ENCODE results near the gene TRPM7.

TRPM7 gene

DNA sequence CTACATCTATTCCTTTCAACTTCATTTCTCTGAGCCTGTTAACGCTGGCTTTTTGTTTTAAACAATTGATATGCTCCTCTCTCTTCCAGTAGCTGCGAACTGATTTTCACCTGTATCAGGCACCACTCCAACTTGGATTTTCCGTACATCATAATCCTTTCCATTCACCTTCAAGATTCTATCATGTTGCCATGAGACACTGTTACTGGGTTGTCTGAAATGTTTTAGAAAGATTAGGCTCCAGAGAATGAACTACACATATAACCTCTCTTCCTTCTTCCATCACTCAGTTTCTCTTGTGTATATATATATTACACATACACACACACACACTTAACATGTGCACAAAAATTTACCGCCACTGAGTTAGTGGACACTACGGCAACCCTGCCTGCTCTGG is 140.0 kb downstream of the TRPM7 start, which contains the start of gene USP50:
TSS of gene USP50 (minus strand) at position 101 of the 400 bp plus-strand sequence. CDS start 141 bp downstream, outside the sequence.
- H3K4me3 ChIP-seq (ENCODE audit: low read length in 2 of 2) = no peak within 1 kb of the TSS
- no peak within 1 kb of the TSS for H3K9ac ChIP-seq (ENCODE audit: low read depth in 1 of 2, low read length in 2 of 2)
- H3K4me1 ChIP-seq (ENCODE audit: control insufficient read depth in 2 of 2, insufficient read depth in 2 of 2, low read length in 2 of 2) = no peaks in the 10 kb centered on the region
- no peaks in the 10 kb centered on the region for H3K27me3 ChIP-seq (ENCODE audit: control insufficient read depth in 2 of 2, insufficient read depth in 2 of 2, low read length in 2 of 2)
- H3K36me3 ChIP-seq (ENCODE audit: control insufficient read depth in 2 of 2, insufficient read depth in 2 of 2, low read length in 2 of 2) = no peaks in the 10 kb centered on the region
- no peak within 1 kb of the TSS for H3K27ac ChIP-seq (ENCODE audit: low read depth in 2 of 2, low read length in 2 of 2)
- no peaks in the 10 kb centered on the region for H3K9me3 ChIP-seq (ENCODE audit: control insufficient read depth in 2 of 2, low read length in 2 of 2)

DNA sequence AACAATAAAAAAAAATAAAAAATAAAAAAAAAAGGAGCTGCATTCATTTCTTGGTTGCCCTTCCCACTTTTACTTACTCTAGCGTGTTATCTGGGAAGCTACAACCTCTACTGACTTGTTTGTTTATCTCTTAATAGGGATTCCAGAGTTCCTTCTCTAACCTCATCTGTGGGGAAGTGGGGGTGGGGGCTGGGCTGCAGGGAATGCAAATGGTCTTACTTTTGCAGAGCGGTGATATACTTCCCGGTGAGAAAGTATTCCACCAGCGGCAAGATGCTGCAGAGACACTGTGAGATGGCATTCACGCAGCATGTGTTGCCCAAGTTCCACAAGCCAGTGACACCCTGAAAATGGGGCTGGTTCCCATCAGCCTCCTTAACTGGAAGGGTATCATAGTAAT is 142.2 kb downstream of the TRPM7 start:
- Histone ChIP-seq H3K4me3 (ENCODE audit: low read length in 2 of 2) (no peak overlapping the region), H3K27ac (ENCODE audit: low read depth in 2 of 2, low read length in 2 of 2) (no peak overlapping the region), H3K36me3 (ENCODE audit: control insufficient read depth in 2 of 2, insufficient read depth in 2 of 2, low read length in 2 of 2) (no peaks in the 10 kb centered on the region), H3K27me3 (ENCODE audit: control insufficient read depth in 2 of 2, insufficient read depth in 2 of 2, low read length in 2 of 2) (no peaks in the 10 kb centered on the region), H3K9ac (ENCODE audit: low read depth in 1 of 2, low read length in 2 of 2) (no peak overlapping the region), H3K4me1 (ENCODE audit: control insufficient read depth in 2 of 2, insufficient read depth in 2 of 2, low read length in 2 of 2) (no peaks in the 10 kb centered on the region), H3K9me3 (ENCODE audit: control insufficient read depth in 2 of 2, low read length in 2 of 2) (no peaks in the 10 kb centered on the region)

DNA sequence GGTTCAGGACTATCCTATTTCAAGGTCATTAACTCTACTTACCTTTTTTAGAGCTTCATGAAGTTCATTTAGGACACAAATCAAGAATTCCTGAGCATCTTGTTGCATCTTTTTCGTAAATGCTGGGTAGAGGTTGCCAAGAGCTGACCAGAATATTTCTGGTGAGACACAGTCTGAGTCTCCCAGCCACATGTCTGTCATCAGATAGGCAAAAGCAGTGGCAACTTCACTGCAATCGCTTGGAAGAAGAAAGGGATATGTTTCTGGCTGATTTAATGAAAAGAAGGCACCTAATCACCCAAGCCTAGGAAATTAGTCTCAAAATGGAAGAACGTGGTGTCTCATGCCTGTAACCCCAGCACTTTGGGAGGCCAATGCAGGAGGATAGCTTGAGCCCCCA is 143.0 kb downstream of the TRPM7 start:
- Histone ChIP-seq H3K36me3 (ENCODE audit: control insufficient read depth in 2 of 2, insufficient read depth in 2 of 2, low read length in 2 of 2) (no peaks in the 10 kb centered on the region), H3K9ac (ENCODE audit: low read depth in 1 of 2, low read length in 2 of 2) (no peak overlapping the region), H3K4me1 (ENCODE audit: control insufficient read depth in 2 of 2, insufficient read depth in 2 of 2, low read length in 2 of 2) (no peaks in the 10 kb centered on the region), H3K27ac (ENCODE audit: low read depth in 2 of 2, low read length in 2 of 2) (no peak overlapping the region), H3K9me3 (ENCODE audit: control insufficient read depth in 2 of 2, low read length in 2 of 2) (no peaks in the 10 kb centered on the region), H3K27me3 (ENCODE audit: control insufficient read depth in 2 of 2, insufficient read depth in 2 of 2, low read length in 2 of 2) (no peaks in the 10 kb centered on the region), H3K4me3 (ENCODE audit: low read length in 2 of 2) (no peak overlapping the region)

DNA sequence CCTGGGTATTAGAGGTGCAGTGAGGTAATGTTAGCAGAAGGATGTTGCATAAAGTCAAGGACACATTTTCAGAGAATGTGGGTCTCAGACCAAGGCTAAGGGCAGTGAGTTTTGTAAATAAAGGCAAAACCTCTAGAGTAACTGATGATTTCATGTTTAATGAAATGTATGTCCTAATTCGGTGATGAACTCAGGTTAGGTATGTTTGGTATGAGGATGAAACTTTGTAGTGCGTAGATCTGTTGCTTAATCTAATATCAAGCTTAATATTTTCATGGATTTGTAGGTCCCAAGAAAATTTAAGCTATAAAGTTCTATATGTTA is 143.7 kb downstream of the TRPM7 start:
- Histone ChIP-seq H3K9ac (ENCODE audit: low read depth in 1 of 2, low read length in 2 of 2) (no peak overlapping the region), H3K27ac (ENCODE audit: low read depth in 2 of 2, low read length in 2 of 2) (no peak overlapping the region), H3K36me3 (ENCODE audit: control insufficient read depth in 2 of 2, insufficient read depth in 2 of 2, low read length in 2 of 2) (no peaks in the 10 kb centered on the region), H3K4me3 (ENCODE audit: low read length in 2 of 2) (no peak overlapping the region), H3K4me1 (ENCODE audit: control insufficient read depth in 2 of 2, insufficient read depth in 2 of 2, low read length in 2 of 2) (no peaks in the 10 kb centered on the region), H3K27me3 (ENCODE audit: control insufficient read depth in 2 of 2, insufficient read depth in 2 of 2, low read length in 2 of 2) (no peaks in the 10 kb centered on the region), H3K9me3 (ENCODE audit: control insufficient read depth in 2 of 2, low read length in 2 of 2) (no peaks in the 10 kb centered on the region)

DNA sequence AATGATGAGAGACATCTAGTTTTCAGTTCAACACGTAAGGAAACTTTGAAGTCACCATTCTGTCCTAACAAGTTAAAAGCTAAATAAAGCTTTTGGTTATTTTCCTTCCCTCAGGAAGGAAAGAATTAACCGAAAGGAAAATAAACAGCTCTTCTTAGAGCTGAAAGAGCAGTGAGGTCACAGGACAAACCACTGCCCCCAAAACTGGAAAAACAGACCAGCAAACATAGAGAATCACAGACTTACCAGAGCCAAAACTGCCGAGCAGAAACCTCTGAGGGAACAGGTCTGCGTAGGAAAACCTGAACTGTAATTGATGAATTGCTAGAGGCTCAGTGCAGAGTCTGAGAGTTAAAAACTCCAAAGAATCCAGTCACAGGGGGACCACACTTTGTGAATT is 154.8 kb downstream of the TRPM7 start:
- Histone ChIP-seq H3K27me3 (ENCODE audit: control insufficient read depth in 2 of 2, insufficient read depth in 2 of 2, low read length in 2 of 2) (no peaks in the 10 kb centered on the region), H3K36me3 (ENCODE audit: control insufficient read depth in 2 of 2, insufficient read depth in 2 of 2, low read length in 2 of 2) (no peaks in the 10 kb centered on the region), H3K4me1 (ENCODE audit: control insufficient read depth in 2 of 2, insufficient read depth in 2 of 2, low read length in 2 of 2) (no peaks in the 10 kb centered on the region), H3K9me3 (ENCODE audit: control insufficient read depth in 2 of 2, low read length in 2 of 2) (no peaks in the 10 kb centered on the region), H3K9ac (ENCODE audit: low read depth in 1 of 2, low read length in 2 of 2) (no peak overlapping the region), H3K4me3 (ENCODE audit: low read length in 2 of 2) (no peak overlapping the region), H3K27ac (ENCODE audit: low read depth in 2 of 2, low read length in 2 of 2) (no peak overlapping the region)

DNA sequence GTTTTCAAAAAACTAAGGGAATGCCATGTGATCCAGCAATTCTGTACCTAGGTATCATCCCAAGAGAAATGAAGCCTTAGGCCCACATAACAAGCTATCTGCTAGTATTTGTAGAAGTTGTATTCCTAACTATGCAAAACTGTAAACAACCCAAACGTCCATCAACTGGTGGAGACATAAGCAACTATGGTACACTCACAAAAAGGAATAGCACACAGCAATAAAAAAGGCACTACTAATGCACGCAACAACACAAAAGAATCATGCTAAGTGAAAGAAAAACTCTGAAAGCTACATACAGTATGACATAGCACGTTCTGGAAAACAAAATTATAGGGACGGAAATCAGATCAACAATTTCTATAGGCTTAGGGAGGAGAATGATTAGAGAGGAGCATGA is 155.4 kb downstream of the TRPM7 start:
- H3K9me3 ChIP-seq (ENCODE audit: control insufficient read depth in 2 of 2, low read length in 2 of 2) = no peaks in the 10 kb centered on the region
- no peaks in the 10 kb centered on the region for H3K27me3 ChIP-seq (ENCODE audit: control insufficient read depth in 2 of 2, insufficient read depth in 2 of 2, low read length in 2 of 2)
- no peaks in the 10 kb centered on the region for H3K4me1 ChIP-seq (ENCODE audit: control insufficient read depth in 2 of 2, insufficient read depth in 2 of 2, low read length in 2 of 2)
- H3K27ac ChIP-seq (ENCODE audit: low read depth in 2 of 2, low read length in 2 of 2) = no peak overlapping the region
- no peak overlapping the region for H3K9ac ChIP-seq (ENCODE audit: low read depth in 1 of 2, low read length in 2 of 2)
- H3K4me3 ChIP-seq (ENCODE audit: low read length in 2 of 2) = no peak overlapping the region
- no peaks in the 10 kb centered on the region for H3K36me3 ChIP-seq (ENCODE audit: control insufficient read depth in 2 of 2, insufficient read depth in 2 of 2, low read length in 2 of 2)

DNA sequence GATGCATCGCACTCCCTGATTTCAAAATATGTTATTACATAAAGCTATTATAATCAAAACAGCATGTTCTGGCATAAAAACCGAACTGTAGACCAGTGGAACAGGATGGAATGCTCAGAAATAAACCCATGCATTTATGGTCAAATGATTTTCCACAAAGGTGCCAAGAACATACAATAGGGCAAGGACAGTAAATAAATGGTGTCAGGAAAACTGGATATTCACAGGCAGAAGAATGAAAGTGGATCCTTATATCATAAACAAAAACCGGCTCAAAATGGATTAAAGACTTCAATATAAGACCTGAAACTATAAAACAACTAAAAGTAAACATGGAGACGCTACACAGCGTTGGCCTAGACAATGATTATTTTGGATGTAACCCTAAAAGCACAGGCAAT is 162.7 kb downstream of the TRPM7 start:
- Histone ChIP-seq H3K9ac (ENCODE audit: low read depth in 1 of 2, low read length in 2 of 2) (no peak overlapping the region), H3K36me3 (ENCODE audit: control insufficient read depth in 2 of 2, insufficient read depth in 2 of 2, low read length in 2 of 2) (no peaks in the 10 kb centered on the region), H3K9me3 (ENCODE audit: control insufficient read depth in 2 of 2, low read length in 2 of 2) (no peaks in the 10 kb centered on the region), H3K27me3 (ENCODE audit: control insufficient read depth in 2 of 2, insufficient read depth in 2 of 2, low read length in 2 of 2) (no peaks in the 10 kb centered on the region), H3K4me3 (ENCODE audit: low read length in 2 of 2) (no peak overlapping the region), H3K4me1 (ENCODE audit: control insufficient read depth in 2 of 2, insufficient read depth in 2 of 2, low read length in 2 of 2) (no peaks in the 10 kb centered on the region), H3K27ac (ENCODE audit: low read depth in 2 of 2, low read length in 2 of 2) (no peak overlapping the region)

DNA sequence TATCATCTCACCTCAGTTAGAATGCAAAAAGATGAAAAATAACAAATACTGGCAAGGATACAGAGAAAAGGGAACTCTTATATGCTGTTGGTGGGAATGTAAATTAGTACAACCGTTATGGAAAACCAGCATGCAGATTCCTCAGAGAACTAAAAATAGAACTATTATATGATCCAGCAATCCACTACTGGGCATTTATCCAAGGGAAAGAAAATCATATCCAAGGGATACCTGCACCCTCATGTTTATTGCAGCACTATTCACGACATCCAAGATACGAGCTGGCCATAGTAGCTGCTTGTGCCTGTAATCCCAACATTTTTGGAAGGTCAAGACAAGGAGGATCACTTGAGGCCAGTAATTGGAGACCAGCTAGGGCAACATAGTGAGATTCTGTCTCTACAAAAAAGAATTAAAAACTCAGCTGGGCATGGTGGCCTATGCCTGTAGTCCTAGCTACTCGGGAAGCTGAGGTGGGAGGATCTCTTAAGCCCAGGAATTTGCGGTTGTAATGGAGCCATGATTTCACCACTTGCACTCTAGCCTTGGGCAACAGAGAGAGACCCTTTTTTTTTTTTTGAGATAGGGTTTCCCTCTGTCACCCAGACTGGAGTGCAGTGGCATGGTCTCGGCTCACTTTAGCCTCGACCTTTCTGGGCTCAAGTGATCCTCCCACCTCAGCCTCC is 166.7 kb downstream of the TRPM7 start:
- H3K4me3 ChIP-seq (ENCODE audit: low read length in 2 of 2) = no peak overlapping the region
- no peaks in the 10 kb centered on the region for H3K27me3 ChIP-seq (ENCODE audit: control insufficient read depth in 2 of 2, insufficient read depth in 2 of 2, low read length in 2 of 2)
- no peak overlapping the region for H3K27ac ChIP-seq (ENCODE audit: low read depth in 2 of 2, low read length in 2 of 2)
- no peaks in the 10 kb centered on the region for H3K9me3 ChIP-seq (ENCODE audit: control insufficient read depth in 2 of 2, low read length in 2 of 2)
- no peaks in the 10 kb centered on the region for H3K4me1 ChIP-seq (ENCODE audit: control insufficient read depth in 2 of 2, insufficient read depth in 2 of 2, low read length in 2 of 2)
- H3K9ac ChIP-seq (ENCODE audit: low read depth in 1 of 2, low read length in 2 of 2) = no peak overlapping the region
- no peaks in the 10 kb centered on the region for H3K36me3 ChIP-seq (ENCODE audit: control insufficient read depth in 2 of 2, insufficient read depth in 2 of 2, low read length in 2 of 2)

DNA sequence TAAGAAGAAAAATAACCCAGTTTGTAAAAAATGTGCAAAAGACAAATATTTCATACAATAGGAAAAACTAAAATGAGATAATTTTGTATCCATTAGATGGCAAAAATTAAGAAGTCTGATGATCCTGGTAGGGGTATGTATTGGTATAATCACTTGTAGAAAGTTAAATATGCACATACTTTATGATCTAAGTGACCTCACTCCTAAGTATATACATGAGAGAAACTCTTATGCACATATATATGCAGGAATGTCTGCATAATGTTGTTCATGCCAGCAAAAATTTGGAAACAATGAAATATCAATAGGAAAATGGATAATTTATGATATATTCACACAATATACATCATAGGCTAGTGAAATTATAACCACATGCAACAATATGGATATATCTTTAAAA is 173.6 kb downstream of the TRPM7 start:
- no peak overlapping the region for H3K9ac ChIP-seq (ENCODE audit: low read depth in 1 of 2, low read length in 2 of 2)
- no peak overlapping the region for H3K27ac ChIP-seq (ENCODE audit: low read depth in 2 of 2, low read length in 2 of 2)
- H3K36me3 ChIP-seq (ENCODE audit: control insufficient read depth in 2 of 2, insufficient read depth in 2 of 2, low read length in 2 of 2) = no peaks in the 10 kb centered on the region
- H3K27me3 ChIP-seq (ENCODE audit: control insufficient read depth in 2 of 2, insufficient read depth in 2 of 2, low read length in 2 of 2) = no peaks in the 10 kb centered on the region
- no peaks in the 10 kb centered on the region for H3K4me1 ChIP-seq (ENCODE audit: control insufficient read depth in 2 of 2, insufficient read depth in 2 of 2, low read length in 2 of 2)
- H3K4me3 ChIP-seq (ENCODE audit: low read length in 2 of 2) = no peak overlapping the region
- no peaks in the 10 kb centered on the region for H3K9me3 ChIP-seq (ENCODE audit: control insufficient read depth in 2 of 2, low read length in 2 of 2)

All from mucosa of rectum (tissue), 2 donors.